Suprapubic skin (tissue), 4 donors: Measurements from ENCODE around the gene BMX. TPM values are rescaled to one million over a fixed set of nuclear protein-coding genes. Genes with fewer than 3 reads are reported as not detected.

Source experiments
- DNase-seq, 2 donors: peaks; one replicate each; pipeline ENCODE4 v3.0.0-alpha.2; 2019; ENCODE audit warnings: low spot score in 2 of 2
- H3K27ac ChIP-seq: fragments of 200-600 bp; sonication (generic); one replicate; pipeline ENCODE4 v1.5.1; 2019
- H3K27me3 ChIP-seq: fragments of 200-600 bp; sonication (generic); one replicate; pipeline ENCODE4 v1.5.1; 2019
- H3K36me3 ChIP-seq: fragments of 200-600 bp; sonication (generic); one replicate; pipeline ENCODE4 v1.5.1; 2019
- H3K4me1 ChIP-seq: fragments of 200-600 bp; sonication (generic); one replicate; pipeline ENCODE4 v1.5.1; 2019
- H3K4me3 ChIP-seq: fragments of 200-600 bp; sonication (generic); one replicate; pipeline ENCODE4 v1.5.1; 2019; ENCODE audit warnings: mild to moderate bottlenecking
- H3K9me3 ChIP-seq: fragments of 200-600 bp; sonication (generic); one replicate; pipeline ENCODE4 v1.5.1; 2019
- CTCF ChIP-seq, 2 donors: fragments of 200-600 bp in 1 of 2; fragments of 450-650 bp in 1 of 2; sonication (generic) in 1 of 2; IDR thresholded peaks; one replicate each; pipeline ENCODE4 v1.5.1; 2016 to 2019; ENCODE audit warnings: antibody characterized with exemption in 2 of 2, mild to moderate bottlenecking in 1 of 2, moderate library complexity in 1 of 2
- EP300 ChIP-seq: sonication (generic); formaldehyde crosslinking; IDR thresholded peaks from one replicate; pipeline ENCODE4 v1.6.1; 2017; ENCODE audit warnings: antibody characterized with exemption
- POLR2A ChIP-seq, 2 donors: fragments of 450-650 bp; IDR thresholded peaks; one replicate each; pipeline ENCODE4 v1.6.1; 2017; ENCODE audit warnings: antibody characterized with exemption in 2 of 2, mild to moderate bottlenecking in 2 of 2, moderate library complexity in 2 of 2
- POLR2AphosphoS5 ChIP-seq, 3 donors: sonication (generic); formaldehyde crosslinking; IDR thresholded peaks; one replicate each; pipeline ENCODE4 v1.6.1; 2017; ENCODE audit warnings: antibody characterized with exemption in 3 of 3
- WGBS: methylation state at CpG from one replicate; pipeline ENCODE4 v1.1.5; 2018; 5-methylcytosine and 5-hydroxymethylcytosine counted together
- total RNA-seq, 4 donors: library from RNA; depleted of rRNA; stranded (reverse); fragments of >200 nt; gene quantifications; one replicate each; pipeline ENCODE4 v1.1.0, GENCODE V29; 2016

Gene BMX
- total RNA-seq, 4 donors from 2014 or later = 0.45 to 1.9 (median 1.5) TPM

GRCh38 chrX:15475021-15475420 is 25.6 kb upstream of the BMX start:
- Histone ChIP-seq H3K27me3 (no peaks in the 10 kb centered on the region), H3K36me3 (peaks cover 4% of the 10 kb centered on the region), H3K4me3 (no peak overlapping the region), H3K9me3 (no peaks in the 10 kb centered on the region), H3K27ac (peak overlapping the region; percentile 77), H3K4me1 (peaks cover 9% of the 10 kb centered on the region)
- TF ChIP-seq EP300 (no peak), POLR2A (IDR thresholded peaks at IDR 0.05) (no peak), POLR2AphosphoS5 (IDR thresholded peaks at IDR 0.05) (no peak)
- DNase-seq = no peak
- WGBS = 17% methylated on average over 5 of the region's 5 CpGs

- no peak overlapping the region for H3K4me3 ChIP-seq
- H3K4me1 ChIP-seq = peaks cover 9% of the 10 kb centered on the region
- WGBS = 63% methylated on average over 4 of the region's 4 CpGs
- H3K27me3 ChIP-seq = no peaks in the 10 kb centered on the region
- TF ChIP-seq POLR2AphosphoS5 (IDR thresholded peaks at IDR 0.05) (no peak), EP300 (no peak), POLR2A (IDR thresholded peaks at IDR 0.05) (no peak), CTCF (IDR thresholded peaks at IDR 0.05) (no peak)
- H3K27ac ChIP-seq = peak overlapping the region; percentile 77
- H3K36me3 ChIP-seq = peaks cover 4% of the 10 kb centered on the region
- DNase-seq = no peak
- no peaks in the 10 kb centered on the region for H3K9me3 ChIP-seq
Observed at GRCh38 chrX:15475486-15475885, 25.1 kb upstream of the BMX start.

- DNase-seq = no peak
- H3K36me3 ChIP-seq = no peaks in the 10 kb centered on the region
- no peak for TF ChIP-seq POLR2AphosphoS5 (IDR thresholded peaks at IDR 0.05)
- no peak overlapping the region for H3K27ac ChIP-seq
- H3K9me3 ChIP-seq = no peaks in the 10 kb centered on the region
- H3K27me3 ChIP-seq = no peaks in the 10 kb centered on the region
- H3K4me1 ChIP-seq = no peaks in the 10 kb centered on the region
- whole genome bisulfite sequencing = 88% methylated on average over 2 of the region's 2 CpGs
- H3K4me3 ChIP-seq = no peak overlapping the region
Observed at GRCh38 chrX:15483891-15484290, 16.7 kb upstream of the BMX start.

- Histone ChIP-seq H3K27me3 (no peaks in the 10 kb centered on the region), H3K9me3 (no peaks in the 10 kb centered on the region), H3K4me3 (peak overlapping the region; percentile 51), H3K4me1 (peaks cover 9% of the 10 kb centered on the region), H3K27ac (peak overlapping the region; percentile 62), H3K36me3 (no peaks in the 10 kb centered on the region)
- WGBS = 79% methylated on average over 5 of the region's 5 CpGs
- TF ChIP-seq POLR2A (IDR thresholded peaks at IDR 0.05) (no peak), CTCF (IDR thresholded peaks at IDR 0.05) (no peak), POLR2AphosphoS5 (IDR thresholded peaks at IDR 0.05) (no peak), EP300 (no peak)
- DNase-seq = no peak
Observed at GRCh38 chrX:15492469-15492868, 8.1 kb upstream of the BMX start.

- Histone ChIP-seq H3K4me1 (peaks cover 9% of the 10 kb centered on the region), H3K4me3 (peak within 1 kb of the TSS; percentile 51), H3K27me3 (no peaks in the 10 kb centered on the region), H3K36me3 (no peaks in the 10 kb centered on the region), H3K27ac (peak within 1 kb of the TSS; percentile 62), H3K9me3 (no peaks in the 10 kb centered on the region)
- peak; percentile 85 to 86 for DNase-seq
- TF ChIP-seq POLR2A (IDR thresholded peaks at IDR 0.05) = no peak
- peak in 1 of 2 donors; percentile 15 for TF ChIP-seq CTCF (IDR thresholded peaks at IDR 0.05)
- no peak for TF ChIP-seq EP300
- TF ChIP-seq POLR2AphosphoS5 (IDR thresholded peaks at IDR 0.05) = no peak
- WGBS = 22% methylated on average over 25 of the region's 47 CpGs
Observed at GRCh38 chrX:15493118-15493962, 7.3 kb upstream of the BMX start, which contains the start of gene PIR. PIR (minus strand) TSS chrX:15493333; CDS start chrX:15491257, 2,076 bp downstream.

GRCh38 chrX:15495801-15496200 is 4.8 kb upstream of the BMX start:
- H3K4me3 ChIP-seq = no peak overlapping the region
- no peak overlapping the region for H3K27ac ChIP-seq
- TF ChIP-seq EP300 = no peak
- TF ChIP-seq POLR2A (IDR thresholded peaks at IDR 0.05) = no peak
- TF ChIP-seq POLR2AphosphoS5 (IDR thresholded peaks at IDR 0.05) = no peak
- no peak for TF ChIP-seq CTCF (IDR thresholded peaks at IDR 0.05)
- H3K36me3 ChIP-seq = no peaks in the 10 kb centered on the region
- no peaks in the 10 kb centered on the region for H3K9me3 ChIP-seq
- H3K27me3 ChIP-seq = no peaks in the 10 kb centered on the region
- no peak for DNase-seq
- H3K4me1 ChIP-seq = peaks cover 9% of the 10 kb centered on the region
- WGBS = 70% methylated on average over 4 of the region's 4 CpGs
